HCT116 (cell line): ENCODE measurements around the gene CCDC138. TPM values are rescaled to one million over a fixed set of nuclear protein-coding genes. Genes with fewer than 3 reads are reported as not detected.

Experiments used
- ATAC-seq: fragments of 200-7000 bp; cut with Tn5 transposase; 2 replicates; pipeline ENCODE4 v1.9.1; 2020; ENCODE audit warnings: mild to moderate bottlenecking, moderate library complexity
- BruUV-seq: library from RNA; stranded (reverse); fragments of 400-500 nt; replicated peaks from 2 replicates; lab custom pipeline; 2021; lab: Mats Ljungman, UMichigan
- CTCF ChIA-PET: fragments of 300-600 bp; sonication (Branson Sonifier 250); formaldehyde crosslinking; loops from one replicate; lab custom pipeline; 2021; ENCODE audit warnings: antibody characterized with exemption; lab: Charles Lee
- POLR2A ChIA-PET: fragments of 300-600, 350-600 bp; sonication (Branson Sonifier 250); formaldehyde crosslinking; loops from one replicate; lab custom pipeline; 2021; ENCODE audit warnings: antibody characterized with exemption; lab: Charles Lee
- RAD21 ChIA-PET, 2 experiments: fragments of 300-600 bp; sonication (Branson Sonifier 250); formaldehyde crosslinking; loops; one replicate each; lab custom pipeline; 2023; ENCODE audit warnings: low total read pairs in 2 of 2; ENCODE audit not compliant: uncharacterized antibody in 2 of 2, unreplicated experiment in 2 of 2, low non-redundant PET in 1 of 2; lab: Charles Lee
- DNase-seq: peaks from one replicate; pipeline ENCODE4 v3.0.0-alpha.2; 2010; ENCODE audit warnings: low read depth, low spot score
- H2AFZ ChIP-seq: fragments of 200-600 bp; shearing (Covaris generic), sonication (generic); 2 replicates; pipeline ENCODE4 v1.6.1; 2017; ENCODE audit warnings: low read depth, mixed run types, mixed read lengths, antibody characterized with exemption, low read length; ENCODE audit not compliant: poor library complexity, severe bottlenecking
- H3K27ac ChIP-seq: 2 replicates; pipeline ENCODE4 v1.5.1; 2012; ENCODE audit warnings: low read depth, low read length
- H3K27me3 ChIP-seq: fragments of 200-600 bp; sonication (generic); 2 replicates; pipeline ENCODE4 v1.6.1; 2016; ENCODE audit warnings: mixed run types, low read length, mixed read lengths; ENCODE audit not compliant: insufficient read depth
- H3K36me3 ChIP-seq, 2 experiments: fragments of 200-500 bp in 1 of 2; fragments of 200-600 bp in 1 of 2; sonication (Bioruptor generic) in 1 of 2; sonication (generic) in 1 of 2; 2 replicates each; pipeline versions ENCODE4 v1.5.1 to v1.6.1; 2014 to 2016; ENCODE audit warnings: low read length in 2 of 2, inconsistent platforms in 1 of 2, mixed read lengths in 1 of 2, mixed run types in 1 of 2; ENCODE audit not compliant: insufficient read depth in 2 of 2, control insufficient read depth in 1 of 2
- H3K4me1 ChIP-seq, 2 experiments: fragments of 200-600 bp in 1 of 2; sonication (generic) in 1 of 2; 2 replicates each; pipeline versions ENCODE4 v1.5.1 to v1.6.1; 2012 to 2017; ENCODE audit warnings: low read length in 2 of 2, inconsistent platforms in 1 of 2, mild to moderate bottlenecking in 1 of 2, mixed read lengths in 1 of 2, mixed run types in 1 of 2, moderate library complexity in 1 of 2; ENCODE audit not compliant: insufficient read depth in 2 of 2, control insufficient read depth in 1 of 2
- H3K4me2 ChIP-seq: fragments of 200-600 bp; sonication (generic); 2 replicates; pipeline ENCODE4 v1.6.1; 2017; ENCODE audit warnings: mixed run types, low read length, mixed read lengths
- H3K4me3 ChIP-seq, 2 experiments: fragments of 200-600 bp in 1 of 2; sonication (generic) in 1 of 2; replicated peaks in 1 of 2; 2 replicates each; pipeline ENCODE4 v1.5.1; 2011 to 2016; ENCODE audit warnings: low read length in 2 of 2, control low read depth in 1 of 2, low read depth in 1 of 2, mild to moderate bottlenecking in 1 of 2, mixed read lengths in 1 of 2, mixed run types in 1 of 2
- H3K79me2 ChIP-seq: fragments of 200-600 bp; sonication (generic); 2 replicates; pipeline ENCODE4 v1.6.1; 2017; ENCODE audit warnings: mild to moderate bottlenecking, mixed run types, low read length, moderate library complexity, mixed read lengths; ENCODE audit not compliant: insufficient read depth
- H3K9ac ChIP-seq: fragments of 200-600 bp; sonication (generic); 2 replicates; pipeline ENCODE4 v1.6.1; 2016; ENCODE audit warnings: low read length, mixed read lengths
- H3K9me2 ChIP-seq: fragments of 200-600 bp; sonication (generic), shearing (Covaris generic); 2 replicates; pipeline ENCODE4 v1.6.1; 2017; ENCODE audit warnings: mixed run types, mild to moderate bottlenecking, moderate library complexity; ENCODE audit not compliant: insufficient read depth
- H3K9me3 ChIP-seq, 2 experiments: fragments of 200-500 bp in 1 of 2; fragments of 200-600 bp in 1 of 2; sonication (Bioruptor generic) in 1 of 2; sonication (generic) in 1 of 2; 2 replicates each; pipeline ENCODE4 v1.6.1; 2014 to 2017; ENCODE audit warnings: low read length in 2 of 2, mixed read lengths in 2 of 2, inconsistent platforms in 1 of 2, low read depth in 1 of 2, mild to moderate bottlenecking in 1 of 2, mixed run types in 1 of 2, moderate library complexity in 1 of 2; ENCODE audit not compliant: control insufficient read depth in 1 of 2, insufficient read depth in 1 of 2
- H4K20me1 ChIP-seq: fragments of 200-600 bp; sonication (generic), shearing (Covaris generic); 2 replicates; pipeline ENCODE4 v1.6.1; 2017; ENCODE audit warnings: mixed run types, mild to moderate bottlenecking, moderate library complexity; ENCODE audit not compliant: insufficient read depth
- EZH2 ChIP-seq: fragments of 200-600 bp; sonication (generic); IDR thresholded peaks from 2 replicates; pipeline ENCODE4 v1.6.1; 2017; ENCODE audit warnings: antibody characterized with exemption, mixed run types
- POLR2A ChIP-seq: IDR thresholded peaks from 2 replicates; pipeline ENCODE4 v1.7.0; 2011; ENCODE audit warnings: borderline replicate concordance; ENCODE audit not compliant: insufficient read depth, insufficient read length; ENCODE audit errors: extremely low read depth
- SP1 ChIP-seq: IDR thresholded peaks from 2 replicates; pipeline ENCODE4 v1.6.1; 2012; ENCODE audit warnings: low read depth
- TCF7L2 ChIP-seq: IDR thresholded peaks from 2 replicates; pipeline ENCODE4 v1.7.0; 2011; ENCODE audit warnings: borderline replicate concordance, inconsistent platforms; ENCODE audit not compliant: insufficient read depth, insufficient read length; ENCODE audit errors: extremely low read depth
- ZFX ChIP-seq: fragments of 450-650 bp; IDR thresholded peaks from 2 replicates; pipeline ENCODE4 v1.6.1; 2017
- ZNF274 ChIP-seq: fragments of 200-500 bp; sonication (Bioruptor generic); IDR thresholded peaks from 2 replicates; pipeline ENCODE4 v1.6.1; 2014; ENCODE audit warnings: mild to moderate bottlenecking, low read depth, low read length, inconsistent platforms
- intact Hi-C: fragments of 100-400 bp; cut with micrococcal nuclease; formaldehyde crosslinking; loops from 2 replicates; pipeline ENCODE4 v1.10.0; 2022
- total RNA-seq: library from RNA; stranded (reverse); gene quantifications from one replicate; pipeline ENCODE4 v1.2.1, GENCODE V29; 2021; ENCODE audit not compliant: unreplicated experiment
- TF ChIP-seq, protein P1 (sequence below): IDR thresholded peaks from 2 replicates; pipeline ENCODE4 v1.6.1; 2011; ENCODE audit warnings: mild to moderate bottlenecking, low read length, moderate library complexity; ENCODE audit not compliant: insufficient replicate concordance; ENCODE audit errors: extremely low read depth

CCDC138 gene
- total RNA-seq, 1 experiment from 2014 or later = 13.4 TPM

DNA sequence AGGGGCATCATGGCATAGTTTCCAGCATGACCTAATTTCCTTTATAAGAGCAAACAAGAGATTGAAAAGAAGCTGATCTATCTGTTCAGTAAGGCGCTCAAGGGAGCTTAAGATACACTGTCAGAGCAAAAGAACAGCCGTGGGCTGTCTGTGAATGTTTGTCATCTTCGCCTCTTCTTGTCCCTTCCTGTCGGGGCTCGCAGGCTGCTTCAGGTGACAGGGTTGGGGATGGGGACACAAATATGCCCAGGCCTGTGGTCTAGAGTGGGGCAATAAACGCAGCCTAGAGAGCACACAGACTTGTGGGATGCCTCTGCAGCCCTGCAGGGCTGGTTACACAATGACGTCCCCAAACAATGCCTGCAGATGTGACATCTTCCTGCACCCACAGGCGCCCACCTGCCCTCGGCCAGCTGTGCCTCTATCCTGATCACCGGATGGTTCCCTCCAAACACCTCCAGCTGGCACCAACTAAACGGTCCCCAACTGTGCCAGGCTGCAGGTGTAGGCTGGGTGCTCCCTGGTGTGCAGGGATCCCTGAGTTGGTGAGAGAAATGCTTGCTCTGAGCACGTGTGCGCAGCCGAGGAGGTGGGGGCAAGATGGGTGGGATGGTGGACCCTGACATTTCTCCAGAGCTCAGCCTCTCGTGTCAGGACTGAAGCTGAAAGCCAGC lies 129.7 kb downstream of the CCDC138 start:
- Histone ChIP-seq H3K4me2 (no peak overlapping the region), H3K79me2 (no peaks in the 10 kb centered on the region), H2AFZ (no peak overlapping the region), H3K36me3 (no peaks in the 10 kb centered on the region), H3K9me3 (no peaks in the 10 kb centered on the region), H3K27ac (no peak overlapping the region), H3K27me3 (no peaks in the 10 kb centered on the region), H3K9me2 (no peaks in the 10 kb centered on the region), H3K4me1 (no peaks in the 10 kb centered on the region), H3K4me3 (no peak overlapping the region)
- CTCF ChIA-PET = no interaction called here
- no TSS peak for BruUV-seq
- no peak for DNase-seq
- intact Hi-C loops = no loop called here
- RAD21 ChIA-PET = no interaction called here
- POLR2A ChIA-PET = no interaction called here
- ATAC-seq = no peak
- TF ChIP-seq, protein P1, sequence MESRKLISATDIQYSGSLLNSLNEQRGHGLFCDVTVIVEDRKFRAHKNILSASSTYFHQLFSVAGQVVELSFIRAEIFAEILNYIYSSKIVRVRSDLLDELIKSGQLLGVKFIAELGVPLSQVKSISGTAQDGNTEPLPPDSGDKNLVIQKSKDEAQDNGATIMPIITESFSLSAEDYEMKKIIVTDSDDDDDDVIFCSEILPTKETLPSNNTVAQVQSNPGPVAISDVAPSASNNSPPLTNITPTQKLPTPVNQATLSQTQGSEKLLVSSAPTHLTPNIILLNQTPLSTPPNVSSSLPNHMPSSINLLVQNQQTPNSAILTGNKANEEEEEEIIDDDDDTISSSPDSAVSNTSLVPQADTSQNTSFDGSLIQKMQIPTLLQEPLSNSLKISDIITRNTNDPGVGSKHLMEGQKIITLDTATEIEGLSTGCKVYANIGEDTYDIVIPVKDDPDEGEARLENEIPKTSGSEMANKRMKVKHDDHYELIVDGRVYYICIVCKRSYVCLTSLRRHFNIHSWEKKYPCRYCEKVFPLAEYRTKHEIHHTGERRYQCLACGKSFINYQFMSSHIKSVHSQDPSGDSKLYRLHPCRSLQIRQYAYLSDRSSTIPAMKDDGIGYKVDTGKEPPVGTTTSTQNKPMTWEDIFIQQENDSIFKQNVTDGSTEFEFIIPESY = no peak
- TF ChIP-seq, all 23 proteins: peak for 0
- Histone ChIP-seq H3K9ac (no peak overlapping the region), H4K20me1 (no peaks in the 10 kb centered on the region)

DNA sequence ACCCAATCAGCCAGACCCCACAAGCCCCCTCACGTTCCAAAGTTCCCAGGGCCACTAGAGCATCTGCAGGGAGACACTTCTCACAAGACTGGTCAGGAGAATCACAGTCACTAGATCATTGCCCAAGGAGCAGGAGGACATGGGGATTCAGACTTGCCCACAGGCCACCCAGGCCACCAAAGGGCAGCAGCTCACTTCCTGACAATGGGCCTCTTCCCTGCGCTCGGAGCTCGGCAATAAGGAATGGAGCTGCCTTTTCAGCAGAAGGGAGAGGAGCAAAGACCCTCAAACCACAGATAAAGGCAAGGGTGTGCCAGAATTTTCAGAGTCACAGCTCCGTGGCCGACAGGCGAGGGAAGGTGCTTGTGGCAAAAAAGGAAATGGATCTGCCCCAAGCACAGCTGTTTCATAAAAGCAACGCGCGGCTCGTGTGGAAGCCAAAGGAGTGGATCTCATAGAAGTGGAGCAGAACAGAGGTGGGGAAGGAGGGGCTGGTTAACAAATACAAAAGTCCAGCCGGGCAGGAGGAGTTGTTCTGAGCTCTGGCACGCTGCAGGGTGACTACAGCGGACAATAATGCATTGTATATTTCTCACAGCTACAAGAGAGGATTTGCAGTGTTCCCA lies 130.3 kb downstream of the CCDC138 start:
- Histone ChIP-seq H3K4me1 (peaks cover 0 to 3% of the 10 kb centered on the region in 2 experiments; a peak in 1 of 4 replicates), H3K27me3 (no peaks in the 10 kb centered on the region), H3K27ac (no peak overlapping the region)
- ChIA-PET RAD21 (no interaction called here), POLR2A (no interaction called here)
- DNase-seq = no peak
- BruUV-seq = no TSS peak
- TF ChIP-seq ZNF274 = no peak
- no peak for TF ChIP-seq EZH2
- TF ChIP-seq POLR2A = no peak
- TF ChIP-seq SP1 = no peak
- TF ChIP-seq TCF7L2 = no peak
- TF ChIP-seq ZFX = no peak
- TF ChIP-seq, all 23 proteins: peak for 0
- CTCF ChIA-PET = no interaction called here
- no peaks in the 10 kb centered on the region for H3K9me2 ChIP-seq
- H3K36me3 ChIP-seq = no peaks in the 10 kb centered on the region
- no peaks in the 10 kb centered on the region for H4K20me1 ChIP-seq
- H3K4me2 ChIP-seq = no peak overlapping the region
- H2AFZ ChIP-seq = no peak overlapping the region
- intact Hi-C loops = no loop called here
- H3K9ac ChIP-seq = no peak overlapping the region
- no peaks in the 10 kb centered on the region for H3K9me3 ChIP-seq
- H3K4me3 ChIP-seq = no peak overlapping the region
- no peak for ATAC-seq
- no peaks in the 10 kb centered on the region for H3K79me2 ChIP-seq
